Pericardium fibroblast (primary cell): Measurements from ENCODE around the gene TRPM6. TPM values are rescaled to one million over a fixed set of nuclear protein-coding genes. Genes with fewer than 3 reads are reported as not detected.

Source experiments
- total RNA-seq: library from RNA; depleted of rRNA; stranded (reverse); fragments of >200 nt; gene quantifications from 2 replicates; pipeline ENCODE4 v1.2.3, GENCODE V29; 2015

The TRPM6 gene
- under 0.01 TPM in 1 of 2 replicates, not detected in the other for total RNA-seq

GRCh38 chr9:74887041-74887980 lies at the start of gene TRPM6:
Gene TRPM6, minus strand, starts transcription at chr9:74887921. Its CDS starts 65 bp downstream, at chr9:74887856.

Other genes starting within 250 kb of the TRPM6 start
- 1.6 and 2.0 TPM in 2 replicates for gene C9orf40, start 65.0 kb upstream of the TRPM6 start, total RNA-seq
- gene CARNMT1, start 140.4 kb upstream of the TRPM6 start, total RNA-seq = 15.6 and 15.8 TPM in 2 replicates
- gene NMRK1, start 200.2 kb upstream of the TRPM6 start, total RNA-seq = 13.9 and 14.6 TPM in 2 replicates
- 16.5 and 26.1 TPM in 2 replicates for gene OSTF1, start 200.6 kb upstream of the TRPM6 start, total RNA-seq